GM12878 (cell line): ENCODE measurements around the gene MAB21L4. TPM values are rescaled to one million over a fixed set of nuclear protein-coding genes. Genes with fewer than 3 reads are reported as not detected.

Experiments used
- ATAC-seq: fragments of 200-7000 bp; cut with Tn5 transposase; 3 replicates; pipeline ENCODE4 v1.9.1; 2020; ENCODE audit warnings: mild to moderate bottlenecking, moderate library complexity
- BruUV-seq: library from RNA; stranded (reverse); fragments of 400-500 nt; replicated peaks from 2 replicates; lab custom pipeline; 2021; lab: Mats Ljungman, UMichigan
- CTCF ChIA-PET: fragments of 300-600 bp; sonication (Branson Sonifier 250); formaldehyde crosslinking; extraction: SDS; loops from one replicate; lab custom pipeline; 2021; ENCODE audit warnings: inconsistent platforms; lab: Yijun Ruan, JAX
- POLR2A ChIA-PET: fragments of 350-600 bp; formaldehyde crosslinking; extraction: SDS; loops from one replicate; lab custom pipeline; 2021; ENCODE audit warnings: inconsistent platforms; lab: Charles Lee
- RAD21 ChIA-PET: fragments of 300-600 bp; sonication (Branson Sonifier 250); formaldehyde crosslinking; loops from one replicate; lab custom pipeline; 2023; ENCODE audit warnings: antibody characterized with exemption; ENCODE audit not compliant: unreplicated experiment; lab: Charles Lee
- SMC1A ChIA-PET: fragments of 300-600 bp; sonication (Branson Sonifier 250); formaldehyde crosslinking; loops from one replicate; lab custom pipeline; 2023; ENCODE audit not compliant: unreplicated experiment, uncharacterized antibody; lab: Charles Lee
- DNase-seq: peaks from one replicate; pipeline ENCODE4 v3.0.0-alpha.2; 2011; ENCODE audit warnings: low read depth, low spot score
- FAIRE-seq: peaks from 3 replicates; lab custom pipeline; 2011; peaks lifted over from hg19 to GRCh38; lab: Jason Lieb, UNC
- H2AFZ ChIP-seq: 2 replicates; pipeline ENCODE4 v1.6.0; 2011; ENCODE audit warnings: low read depth, low read length, control low read depth; ENCODE audit not compliant: control insufficient read depth
- H3K27ac ChIP-seq: 2 replicates; pipeline ENCODE4 v1.5.1; 2011; ENCODE audit warnings: control low read depth; ENCODE audit not compliant: control insufficient read depth, insufficient read depth
- H3K27me3 ChIP-seq, 2 experiments: replicated peaks in 1 of 2; 2 replicates each; pipeline versions ENCODE4 v1.6.0 to v1.6.1; 2011; ENCODE audit warnings: low read length in 1 of 2; ENCODE audit not compliant: control insufficient read depth in 2 of 2, insufficient read depth in 2 of 2
- H3K36me3 ChIP-seq, 2 experiments: 2 replicates each; pipeline ENCODE4 v1.5.1; 2011; ENCODE audit warnings: low read length in 1 of 2; ENCODE audit not compliant: control insufficient read depth in 2 of 2, insufficient read depth in 2 of 2
- H3K4me1 ChIP-seq: 2 replicates; pipeline ENCODE4 v1.6.1; 2011; ENCODE audit warnings: mild to moderate bottlenecking, low read length, moderate library complexity, mixed read lengths; ENCODE audit not compliant: control insufficient read depth, insufficient read depth
- H3K4me2 ChIP-seq: 2 replicates; pipeline ENCODE4 v1.6.0; 2011; ENCODE audit warnings: control low read depth; ENCODE audit not compliant: control insufficient read depth, insufficient read depth
- H3K4me3 ChIP-seq: fragments of 200-600 bp; sonication (generic); 2 replicates; pipeline ENCODE4 v1.5.1; 2016
- H3K79me2 ChIP-seq: 2 replicates; pipeline ENCODE4 v1.6.0; 2011; ENCODE audit warnings: low read length; ENCODE audit not compliant: control insufficient read depth, insufficient read depth
- H3K9ac ChIP-seq: 2 replicates; pipeline ENCODE4 v1.8.0; 2011; ENCODE audit warnings: low read length, control low read depth, mixed read lengths; ENCODE audit not compliant: control insufficient read depth, insufficient read depth
- H3K9me3 ChIP-seq: replicated peaks from 3 replicates; pipeline ENCODE4 v1.5.1; 2011; ENCODE audit warnings: mild to moderate bottlenecking, low read length; ENCODE audit not compliant: control insufficient read depth, insufficient read depth
- H4K20me1 ChIP-seq: 2 replicates; pipeline ENCODE4 v1.6.0; 2011; ENCODE audit not compliant: control insufficient read depth, insufficient read depth
- BACH1 ChIP-seq: fragments of 450-650 bp; IDR thresholded peaks from 2 replicates; pipeline ENCODE4 v1.6.1; 2017; ENCODE audit warnings: mild to moderate bottlenecking, borderline replicate concordance
- E2F8 ChIP-seq: fragments of 450-650 bp; IDR thresholded peaks from 2 replicates; pipeline ENCODE4 v1.6.1; 2018; ENCODE audit warnings: mild to moderate bottlenecking, low read depth, moderate library complexity; ENCODE audit not compliant: partially characterized antibody
- EED ChIP-seq: sonication (generic); IDR thresholded peaks from 2 replicates; pipeline ENCODE4 v1.6.1; 2016; ENCODE audit warnings: antibody characterized with exemption, low read depth
- ELK1 ChIP-seq: IDR thresholded peaks from 2 replicates; pipeline ENCODE4 v1.6.1; 2012; ENCODE audit warnings: low read depth, low read length, improper control_type of control experiment
- RAD21 ChIP-seq: IDR thresholded peaks from 2 replicates; pipeline ENCODE4 v1.6.1; 2011; ENCODE audit warnings: mild to moderate bottlenecking, low read depth, low read length, moderate library complexity; ENCODE audit not compliant: insufficient read depth
- RB1 ChIP-seq: fragments of 450-650 bp; formaldehyde crosslinking; IDR thresholded peaks from 2 replicates; pipeline ENCODE4 v1.6.1; 2017; ENCODE audit warnings: mild to moderate bottlenecking, borderline replicate concordance
- SMAD5 ChIP-seq: IDR thresholded peaks from 2 replicates; pipeline ENCODE4 v1.6.1; 2016; ENCODE audit warnings: antibody characterized with exemption, low read depth
- SPI1 ChIP-seq: IDR thresholded peaks from 2 replicates; pipeline ENCODE4 v1.6.1; 2011; ENCODE audit warnings: low read depth, mild to moderate bottlenecking, low read length, moderate library complexity, borderline replicate concordance; ENCODE audit not compliant: insufficient read depth
- SUPT20H ChIP-seq: IDR thresholded peaks from 2 replicates; pipeline ENCODE4 v1.6.1; 2011; ENCODE audit warnings: low read depth, mild to moderate bottlenecking, low read length, moderate library complexity, borderline replicate concordance; ENCODE audit not compliant: control insufficient read depth
- SUZ12 ChIP-seq: fragments of 200-600 bp; sonication (generic); IDR thresholded peaks from one replicate; pipeline ENCODE4 v1.6.1; 2018; ENCODE audit warnings: antibody characterized with exemption, mild to moderate bottlenecking; ENCODE audit not compliant: unreplicated experiment
- ZZZ3 ChIP-seq: IDR thresholded peaks from 2 replicates; pipeline ENCODE4 v1.6.1; 2011; ENCODE audit warnings: low read depth; ENCODE audit not compliant: control insufficient read depth, insufficient read length
- WGBS: methylation state at CpG from one replicate; pipeline ENCODE4 v1.1.6; 2016; ENCODE audit warnings: low lambda C conversion rate; ENCODE audit not compliant: insufficient replicate concordance, insufficient coverage; ENCODE audit errors: missing lambda C conversion rate; 5-methylcytosine and 5-hydroxymethylcytosine counted together
- in situ Hi-C: fragments of 300-500 bp; cut with MboI; formaldehyde crosslinking; loops from 9 replicates; pipeline ENCODE4 v1.14.3; 2018; ENCODE audit warnings: mixed read lengths
- intact Hi-C: fragments of 100-400 bp; cut with micrococcal nuclease; formaldehyde crosslinking; loops from one replicate; pipeline ENCODE4 v1.14.2; 2022; ENCODE audit not compliant: unreplicated experiment
- polyA plus RNA-seq, 11 experiments: library from polyadenylated mRNA; depleted of rRNA in 4 of 11; unstranded in 6 of 11; stranded (reverse) in 5 of 11; fragments of >200 nt; fragmentation: Nextera tagmentation in 4 of 11; fragmentation: Illumina TruSeq in 1 of 11; extraction: Ambion mirVana in 4 of 11; extraction: Trizol in 1 of 11; gene quantifications; 1 replicate in 1 of 11; 2 replicates in 10 of 11; pipeline versions ENCODE4 v1.2.1 to v1.2.3, GENCODE V29; 2011 to 2016; ENCODE audit warnings: inconsistent platforms in 2 of 11, missing spikeins in 2 of 11, low read depth in 1 of 11
- total RNA-seq, 4 experiments: library from RNA; depleted of rRNA in 3 of 4; stranded (reverse); fragments of >200 nt in 3 of 4; fragmentation: Illumina TruSeq in 1 of 4; extraction: Trizol in 1 of 4; gene quantifications; 2 replicates each; pipeline versions ENCODE4 v1.2.1 to v1.2.3, GENCODE V29; 2013 to 2021
- TF ChIP-seq, protein P1 (sequence below): fragments of 450-650 bp; formaldehyde crosslinking; IDR thresholded peaks from 2 replicates; pipeline ENCODE4 v1.5.0; 2022; ENCODE audit warnings: mild to moderate bottlenecking, missing genetic modification characterization
- TF ChIP-seq, protein P2 (sequence below): fragments of 450-650 bp; IDR thresholded peaks from 2 replicates; pipeline ENCODE4 v1.6.1; 2014; ENCODE audit warnings: mild to moderate bottlenecking

The MAB21L4 gene
- total and polyA plus RNA-seq, 10 of the 15 experiments (the other 5 are each of a cell fraction or from before 2014, with no cell fraction given), result 0.03 TPM; not detected in 9

- TF ChIP-seq, protein P1, sequence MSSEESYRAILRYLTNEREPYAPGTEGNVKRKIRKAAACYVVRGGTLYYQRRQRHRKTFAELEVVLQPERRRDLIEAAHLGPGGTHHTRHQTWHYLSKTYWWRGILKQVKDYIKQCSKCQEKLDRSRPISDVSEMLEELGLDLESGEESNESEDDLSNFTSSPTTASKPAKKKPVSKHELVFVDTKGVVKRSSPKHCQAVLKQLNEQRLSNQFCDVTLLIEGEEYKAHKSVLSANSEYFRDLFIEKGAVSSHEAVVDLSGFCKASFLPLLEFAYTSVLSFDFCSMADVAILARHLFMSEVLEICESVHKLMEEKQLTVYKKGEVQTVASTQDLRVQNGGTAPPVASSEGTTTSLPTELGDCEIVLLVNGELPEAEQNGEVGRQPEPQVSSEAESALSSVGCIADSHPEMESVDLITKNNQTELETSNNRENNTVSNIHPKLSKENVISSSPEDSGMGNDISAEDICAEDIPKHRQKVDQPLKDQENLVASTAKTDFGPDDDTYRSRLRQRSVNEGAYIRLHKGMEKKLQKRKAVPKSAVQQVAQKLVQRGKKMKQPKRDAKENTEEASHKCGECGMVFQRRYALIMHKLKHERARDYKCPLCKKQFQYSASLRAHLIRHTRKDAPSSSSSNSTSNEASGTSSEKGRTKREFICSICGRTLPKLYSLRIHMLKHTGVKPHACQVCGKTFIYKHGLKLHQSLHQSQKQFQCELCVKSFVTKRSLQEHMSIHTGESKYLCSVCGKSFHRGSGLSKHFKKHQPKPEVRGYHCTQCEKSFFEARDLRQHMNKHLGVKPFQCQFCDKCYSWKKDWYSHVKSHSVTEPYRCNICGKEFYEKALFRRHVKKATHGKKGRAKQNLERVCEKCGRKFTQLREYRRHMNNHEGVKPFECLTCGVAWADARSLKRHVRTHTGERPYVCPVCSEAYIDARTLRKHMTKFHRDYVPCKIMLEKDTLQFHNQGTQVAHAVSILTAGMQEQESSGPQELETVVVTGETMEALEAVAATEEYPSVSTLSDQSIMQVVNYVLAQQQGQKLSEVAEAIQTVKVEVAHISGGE (CRISPR knock-in tag), result no peak
- TF ChIP-seq RB1 (no peak), EED (no peak), ZZZ3 (no peak)
- TF ChIP-seq, all 136 proteins: peak for 0
Observed at GRCh38 chr2:240892356-240892755, 3.6 kb downstream of the MAB21L4 start (continued).

DNA sequence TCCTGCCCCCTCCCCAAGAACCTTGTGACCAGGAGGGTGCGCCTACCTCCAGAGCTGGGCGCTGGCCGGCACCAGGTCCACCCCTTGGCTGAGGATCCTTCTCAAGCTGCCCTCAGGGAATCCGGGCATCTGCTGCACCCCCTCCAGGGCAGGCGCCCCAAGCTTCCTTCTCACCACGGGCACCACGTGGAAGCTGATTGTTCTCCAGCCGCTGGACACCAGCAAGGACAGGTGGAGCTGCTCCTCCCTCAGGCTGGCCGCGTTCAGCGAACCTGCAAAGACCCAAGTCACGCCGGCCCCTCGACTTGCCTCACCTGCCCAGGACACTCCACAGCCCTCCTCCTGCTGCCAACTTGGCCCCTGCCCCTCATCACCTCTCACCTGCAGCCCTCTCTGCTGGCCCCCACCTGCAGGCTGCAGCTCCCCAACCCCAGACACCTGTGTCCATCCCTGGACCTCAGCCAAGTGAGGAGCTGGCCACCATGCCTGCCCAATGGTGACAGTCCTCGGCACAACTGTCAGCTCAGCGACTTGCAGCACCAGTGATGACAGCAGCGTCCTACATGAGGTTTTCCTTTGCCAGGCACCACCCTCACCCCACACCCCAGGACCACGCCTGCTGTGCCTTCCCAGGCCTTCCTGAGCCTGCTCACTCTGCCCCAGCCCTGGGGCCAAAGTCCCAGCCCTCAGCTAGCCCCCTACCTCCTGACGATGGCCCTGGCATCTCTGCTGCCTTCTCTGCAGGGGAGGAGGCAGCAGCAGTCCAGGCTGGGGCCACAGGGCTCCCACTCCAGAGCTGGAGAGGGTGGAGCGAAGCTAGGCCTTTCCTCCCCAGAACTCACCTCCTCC, 4.2 kb downstream of the MAB21L4 start:
- no peak overlapping the region for H2AFZ ChIP-seq
- H3K27ac ChIP-seq, result no peak overlapping the region
- ChIA-PET RAD21 (no interaction called here), POLR2A (no interaction called here), CTCF (interaction anchor here (0.7 to 1.9 kb wide), 3 partner anchors 10 to 41 kb away, joined by 3 to 4 read pairs (median 3); no protein-coding TSS in a partner anchor), SMC1A (no interaction called here)
- H4K20me1 ChIP-seq, result no peaks in the 10 kb centered on the region
- H3K4me1 ChIP-seq, result no peaks in the 10 kb centered on the region
- no peaks in the 10 kb centered on the region for H3K9me3 ChIP-seq
- H3K36me3 ChIP-seq, result no peaks in the 10 kb centered on the region
- no peak for FAIRE-seq
- H3K4me2 ChIP-seq, result no peak overlapping the region
- no peak for ATAC-seq
- H3K9ac ChIP-seq, result no peak overlapping the region
- H3K4me3 ChIP-seq, result no peak overlapping the region
- no TSS peak for BruUV-seq
- no peaks in the 10 kb centered on the region for H3K27me3 ChIP-seq
- no peak for DNase-seq
- in situ Hi-C loops (no loop called here), intact Hi-C loops (no loop called here)
- 27% methylated on average over 17 of the region's 20 CpGs for WGBS
- H3K79me2 ChIP-seq, result no peaks in the 10 kb centered on the region
- TF ChIP-seq SPI1, result no peak
- TF ChIP-seq RAD21, result no peak
- TF ChIP-seq BACH1, result no peak
- no peak for TF ChIP-seq E2F8
- no peak for TF ChIP-seq ELK1
- TF ChIP-seq SUZ12, result no peak
- TF ChIP-seq SMAD5, result no peak
- TF ChIP-seq SUPT20H, result no peak
- TF ChIP-seq, protein P2, sequence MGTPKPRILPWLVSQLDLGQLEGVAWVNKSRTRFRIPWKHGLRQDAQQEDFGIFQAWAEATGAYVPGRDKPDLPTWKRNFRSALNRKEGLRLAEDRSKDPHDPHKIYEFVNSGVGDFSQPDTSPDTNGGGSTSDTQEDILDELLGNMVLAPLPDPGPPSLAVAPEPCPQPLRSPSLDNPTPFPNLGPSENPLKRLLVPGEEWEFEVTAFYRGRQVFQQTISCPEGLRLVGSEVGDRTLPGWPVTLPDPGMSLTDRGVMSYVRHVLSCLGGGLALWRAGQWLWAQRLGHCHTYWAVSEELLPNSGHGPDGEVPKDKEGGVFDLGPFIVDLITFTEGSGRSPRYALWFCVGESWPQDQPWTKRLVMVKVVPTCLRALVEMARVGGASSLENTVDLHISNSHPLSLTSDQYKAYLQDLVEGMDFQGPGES, result no peak
